AG04449 (cell line): ENCODE data around the gene FAM98C.

Source experiments
- CTCF ChIA-PET: fragments of 350-600 bp; formaldehyde crosslinking; extraction: SDS; loops from one replicate; lab custom pipeline; 2021; ENCODE audit warnings: antibody characterized with exemption; lab: Yijun Ruan, JAX
- POLR2A ChIA-PET: fragments of 400-600, 350-600 bp; formaldehyde crosslinking; extraction: SDS; loops from one replicate; lab custom pipeline; 2020; ENCODE audit warnings: antibody characterized with exemption, inconsistent platforms; lab: Yijun Ruan, JAX
- DNase-seq: peaks from one replicate; pipeline ENCODE4 v3.0.0-alpha.2; 2010; ENCODE audit warnings: low read depth, low spot score
- H3K4me3 ChIP-seq: 2 replicates; pipeline ENCODE4 v1.5.1; 2011; ENCODE audit warnings: low read depth, mild to moderate bottlenecking, control low read depth, low read length
- TF ChIP-seq, protein P1 (sequence below): IDR thresholded peaks from one replicate; pipeline ENCODE4 v1.5.1; 2011; ENCODE audit warnings: mild to moderate bottlenecking, moderate library complexity, low read length, control low read depth, inconsistent platforms; ENCODE audit not compliant: insufficient read depth; ENCODE audit errors: missing control alignments

The FAM98C gene

GRCh38 chr19:38376576-38376975 is 26.3 kb upstream of the FAM98C start:
- POLR2A ChIA-PET, result interaction anchor here (1.0 to 3.9 kb wide), 3 partner anchors 9 to 26 kb away, joined by 3 to 26 read pairs (median 4); partner anchors contain the start of genes FAM98C, GGN and SPRED3
- TF ChIP-seq, protein P1, sequence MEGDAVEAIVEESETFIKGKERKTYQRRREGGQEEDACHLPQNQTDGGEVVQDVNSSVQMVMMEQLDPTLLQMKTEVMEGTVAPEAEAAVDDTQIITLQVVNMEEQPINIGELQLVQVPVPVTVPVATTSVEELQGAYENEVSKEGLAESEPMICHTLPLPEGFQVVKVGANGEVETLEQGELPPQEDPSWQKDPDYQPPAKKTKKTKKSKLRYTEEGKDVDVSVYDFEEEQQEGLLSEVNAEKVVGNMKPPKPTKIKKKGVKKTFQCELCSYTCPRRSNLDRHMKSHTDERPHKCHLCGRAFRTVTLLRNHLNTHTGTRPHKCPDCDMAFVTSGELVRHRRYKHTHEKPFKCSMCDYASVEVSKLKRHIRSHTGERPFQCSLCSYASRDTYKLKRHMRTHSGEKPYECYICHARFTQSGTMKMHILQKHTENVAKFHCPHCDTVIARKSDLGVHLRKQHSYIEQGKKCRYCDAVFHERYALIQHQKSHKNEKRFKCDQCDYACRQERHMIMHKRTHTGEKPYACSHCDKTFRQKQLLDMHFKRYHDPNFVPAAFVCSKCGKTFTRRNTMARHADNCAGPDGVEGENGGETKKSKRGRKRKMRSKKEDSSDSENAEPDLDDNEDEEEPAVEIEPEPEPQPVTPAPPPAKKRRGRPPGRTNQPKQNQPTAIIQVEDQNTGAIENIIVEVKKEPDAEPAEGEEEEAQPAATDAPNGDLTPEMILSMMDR, result no peak
- CTCF ChIA-PET, result interaction anchor here (1.1 to 5.3 kb wide), 5 partner anchors 9 to 143 kb away, joined by 3 to 45 read pairs (median 17); partner anchors contain the start of genes CATSPERG and GGN
- no peak for DNase-seq
- H3K4me3 ChIP-seq, result peak overlapping the region; percentile 83

DNA sequence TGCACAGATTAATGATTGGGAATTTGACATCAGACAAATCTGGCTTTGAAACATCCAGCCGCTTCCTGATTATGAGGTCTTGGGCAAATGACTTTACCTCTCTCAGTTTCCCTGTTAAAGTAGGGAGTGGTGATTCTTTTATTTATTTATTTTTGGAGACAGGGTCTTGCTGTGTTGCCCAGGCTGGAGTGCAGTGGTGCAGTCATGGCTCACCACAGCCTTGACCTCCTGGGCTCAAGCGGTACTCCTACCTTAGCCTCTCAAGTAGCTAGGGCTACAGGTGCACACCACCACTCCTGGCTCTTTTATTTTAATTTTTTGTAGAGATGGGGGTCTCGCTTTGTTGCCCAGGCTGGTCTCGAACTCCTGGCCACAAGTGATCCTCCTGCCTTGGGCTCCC is 25.8 kb upstream of the FAM98C start:
- H3K4me3 ChIP-seq, result no peak overlapping the region
- ChIA-PET CTCF (interaction anchor here (0.9 to 5.3 kb wide), 5 partner anchors 9 to 553 kb away, joined by 3 to 45 read pairs (median 13); partner anchors contain the start of genes GGN, MRPS12 and SARS2), POLR2A (interaction anchor here (1.0 to 3.9 kb wide), 2 partner anchors 8 to 11 kb away, joined by 3 to 26 read pairs; partner anchors contain the start of genes GGN and SPRED3)
- TF ChIP-seq, protein P1, result no peak
- no peak for DNase-seq

DNA sequence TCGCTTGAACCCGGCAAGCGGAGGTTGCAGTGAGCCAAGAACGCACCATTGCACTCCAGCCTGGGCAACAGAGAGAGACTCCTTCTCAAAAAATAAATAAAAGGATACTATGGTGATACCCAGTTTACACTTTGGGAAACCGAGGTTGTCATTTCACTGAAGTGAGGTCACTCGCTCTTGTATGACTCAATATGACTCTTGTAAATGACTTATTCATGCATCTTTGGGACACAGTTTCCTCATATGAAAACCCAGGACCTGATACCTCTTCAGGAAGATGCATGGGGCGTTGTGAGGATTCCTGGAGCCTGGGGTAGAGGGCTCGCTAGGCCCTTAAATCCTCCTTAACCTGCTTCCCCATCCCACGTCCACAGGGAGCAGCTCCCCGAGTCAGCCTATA is 24.0 kb upstream of the FAM98C start:
- TF ChIP-seq, protein P1, result no peak
- no peak overlapping the region for H3K4me3 ChIP-seq
- no peak for DNase-seq
- CTCF ChIA-PET, result interaction anchor here (1.2 to 5.3 kb wide), 3 partner anchors 7 to 154 kb away, joined by 4 to 41 read pairs (median 6); partner anchors contain the start of gene GGN
- POLR2A ChIA-PET, result interaction anchor here (3.9 kb wide), 1 partner anchor 10 kb away, joined by 26 read pairs; the partner anchor contains the start of genes GGN and SPRED3

DNA sequence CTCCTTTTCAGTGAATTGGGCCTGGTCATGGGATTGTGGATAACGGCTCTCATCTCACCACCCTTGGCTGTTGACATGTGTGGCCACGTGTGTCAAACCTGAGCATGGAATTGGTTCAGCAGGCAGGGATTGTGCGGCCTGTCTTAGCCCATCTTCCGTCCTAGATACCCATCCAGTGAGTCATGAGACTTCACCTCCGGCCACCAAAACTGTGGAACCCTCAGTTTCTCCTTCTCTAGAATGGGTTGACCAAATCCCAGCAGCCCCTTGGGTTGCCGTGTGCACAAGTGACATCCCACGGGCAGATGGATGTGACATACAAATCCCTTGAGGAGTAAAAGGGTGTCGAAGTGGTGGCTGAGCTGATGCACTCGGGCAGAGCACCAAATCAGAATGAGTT is 21.8 kb upstream of the FAM98C start:
- POLR2A ChIA-PET, result no interaction called here
- DNase-seq, result no peak
- H3K4me3 ChIP-seq, result no peak overlapping the region
- TF ChIP-seq, protein P1, result no peak
- CTCF ChIA-PET, result interaction anchor here (1.4 to 2.2 kb wide), 3 partner anchors 22 to 482 kb away, joined by 4 to 9 read pairs (median 6); partner anchors contain the start of gene FAM98C

GRCh38 chr19:38383184-38383583 is 19.7 kb upstream of the FAM98C start:
- DNase-seq, result no peak
- ChIA-PET POLR2A (no interaction called here), CTCF (interaction anchor here (1.6 to 5.8 kb wide), 2 partner anchors 7 to 149 kb away, joined by 6 to 41 read pairs; partner anchors contain the start of gene PSMD8)
- no peak overlapping the region for H3K4me3 ChIP-seq
- TF ChIP-seq, protein P1, result no peak

DNA sequence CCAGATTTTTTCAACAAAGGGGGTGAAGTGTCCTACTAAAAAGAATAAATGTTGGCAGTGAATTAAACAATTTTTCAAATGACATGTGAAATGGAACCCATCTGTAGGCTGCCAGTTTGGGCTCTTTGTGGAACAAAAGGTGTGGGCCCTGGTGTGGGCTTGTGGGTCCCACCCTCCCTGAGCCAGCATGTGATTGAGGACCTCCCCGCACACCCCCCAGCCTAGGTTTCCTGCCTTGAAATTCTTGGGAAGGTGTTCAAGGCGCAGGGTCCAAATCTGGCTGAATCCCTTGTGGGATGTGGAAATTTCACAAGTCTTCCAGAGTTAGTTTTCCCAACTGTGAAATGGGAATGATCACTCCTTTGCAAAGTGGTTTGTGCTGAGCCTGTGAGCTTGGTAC is 19.1 kb upstream of the FAM98C start:
- no peak overlapping the region for H3K4me3 ChIP-seq
- ChIA-PET CTCF (interaction anchor here (0.6 to 5.8 kb wide), 7 partner anchors 8 to 156 kb away, joined by 3 to 41 read pairs (median 3); partner anchors contain the start of genes CATSPERG, FAM98C and PSMD8), POLR2A (interaction anchor here (1.2 kb wide), 1 partner anchor 9 kb away, joined by 5 read pairs; the partner anchor contains the start of gene PSMD8)
- no peak for DNase-seq
- TF ChIP-seq, protein P1, result no peak
